Astrocyte (in vitro differentiated cells and primary cell): Measurements from ENCODE around the gene SLC25A41.

Experiments used
- EZH2 ChIP-seq: IDR thresholded peaks from 2 replicates; pipeline ENCODE4 v1.6.1; 2012; ENCODE audit warnings: mild to moderate bottlenecking, low read length, inconsistent platforms; ENCODE audit not compliant: insufficient read depth
- TF ChIP-seq, protein P1 (sequence below): IDR thresholded peaks from 2 replicates; pipeline ENCODE4 v1.5.1; 2011; ENCODE audit warnings: low read depth, mild to moderate bottlenecking, inconsistent platforms, low read length, moderate library complexity; ENCODE audit not compliant: insufficient read depth

DNA sequence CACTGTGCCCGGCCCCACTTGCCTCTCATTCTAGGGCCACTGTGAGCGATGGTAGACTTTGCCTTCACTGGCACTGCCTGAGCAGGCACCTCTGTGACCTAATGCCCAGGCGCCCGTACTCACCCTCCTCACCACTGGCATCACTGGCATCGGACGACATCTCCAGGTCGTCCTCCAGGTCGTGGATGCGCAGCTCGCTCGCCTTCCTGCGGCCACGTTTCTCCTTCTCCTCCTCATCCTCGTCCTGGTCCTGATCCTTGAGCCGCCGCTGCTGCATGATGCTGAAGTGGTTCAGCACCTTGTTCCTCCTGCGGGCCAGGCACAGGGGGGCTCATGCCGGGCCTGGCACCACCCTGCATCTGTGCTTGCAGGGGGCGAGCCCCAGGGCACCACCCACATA lies 50.4 kb downstream of the SLC25A41 start:
- TF ChIP-seq, protein P1, sequence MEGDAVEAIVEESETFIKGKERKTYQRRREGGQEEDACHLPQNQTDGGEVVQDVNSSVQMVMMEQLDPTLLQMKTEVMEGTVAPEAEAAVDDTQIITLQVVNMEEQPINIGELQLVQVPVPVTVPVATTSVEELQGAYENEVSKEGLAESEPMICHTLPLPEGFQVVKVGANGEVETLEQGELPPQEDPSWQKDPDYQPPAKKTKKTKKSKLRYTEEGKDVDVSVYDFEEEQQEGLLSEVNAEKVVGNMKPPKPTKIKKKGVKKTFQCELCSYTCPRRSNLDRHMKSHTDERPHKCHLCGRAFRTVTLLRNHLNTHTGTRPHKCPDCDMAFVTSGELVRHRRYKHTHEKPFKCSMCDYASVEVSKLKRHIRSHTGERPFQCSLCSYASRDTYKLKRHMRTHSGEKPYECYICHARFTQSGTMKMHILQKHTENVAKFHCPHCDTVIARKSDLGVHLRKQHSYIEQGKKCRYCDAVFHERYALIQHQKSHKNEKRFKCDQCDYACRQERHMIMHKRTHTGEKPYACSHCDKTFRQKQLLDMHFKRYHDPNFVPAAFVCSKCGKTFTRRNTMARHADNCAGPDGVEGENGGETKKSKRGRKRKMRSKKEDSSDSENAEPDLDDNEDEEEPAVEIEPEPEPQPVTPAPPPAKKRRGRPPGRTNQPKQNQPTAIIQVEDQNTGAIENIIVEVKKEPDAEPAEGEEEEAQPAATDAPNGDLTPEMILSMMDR: no peak
- TF ChIP-seq EZH2: no peak
